Activated T-helper 1 cell treated with anti-CD3 and anti-CD28 coated beads, Interleukin-2, amount 50 U/mL, for 16 hours (primary cell): Measurements from ENCODE around the gene SDF4.
"Not testable (repeated sequence)": the region's sequence is repeated elsewhere in the genome, so short reads cannot be mapped to it uniquely, and the experiment has no call there.

Experiments used
- DNase-seq, 2 donors: peaks; one replicate each; pipeline ENCODE4 v3.0.0-alpha.2; 2020; ENCODE audit warnings: low read depth in 1 of 2, low spot score in 1 of 2

The SDF4 gene

GRCh38 chr1:1179983-1180861, 51.6 kb downstream of the SDF4 start:
- DNase-seq, result no peak

GRCh38 chr1:1179346-1179982, 52.3 kb downstream of the SDF4 start:
- DNase-seq, result no peak

DNA sequence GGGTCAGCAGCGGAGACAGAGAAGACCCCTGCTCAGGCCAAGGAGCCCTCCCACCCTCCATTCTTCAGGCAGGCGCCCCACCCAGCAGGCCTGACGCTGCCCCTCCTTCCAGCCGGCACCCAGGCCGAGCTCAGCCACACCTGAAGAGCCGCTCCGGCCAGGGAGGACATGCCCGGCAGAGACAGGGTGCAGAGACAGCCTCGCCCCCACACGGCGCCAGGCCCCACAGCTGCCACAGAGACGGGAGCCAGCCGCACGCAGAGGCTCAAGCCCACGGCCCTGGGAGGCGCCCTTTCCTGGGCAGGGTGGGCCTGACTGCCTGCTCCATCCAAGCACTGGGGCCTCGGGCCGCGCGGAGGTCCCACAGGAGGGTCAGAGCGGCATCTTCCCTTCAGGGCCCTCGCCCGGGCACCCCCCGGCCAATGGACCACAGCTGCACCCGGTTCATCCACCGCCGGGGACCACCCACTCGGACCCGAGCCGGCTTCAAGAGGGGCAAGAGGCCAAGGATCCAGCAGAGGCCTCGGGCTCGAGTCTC, 52.9 kb downstream of the SDF4 start:
- DNase-seq, result no peak

- no peak for DNase-seq
Measured at GRCh38 chr1:1177452-1178206, 54.2 kb downstream of the SDF4 start.

GRCh38 chr1:1176931-1177330, 54.9 kb downstream of the SDF4 start:
- DNase-seq, result no peak

- not testable (repeated sequence) for DNase-seq
Measured at GRCh38 chr1:1176063-1176761, 55.6 kb downstream of the SDF4 start.

- DNase-seq, result no peak
Measured at GRCh38 chr1:1175221-1176062, 56.4 kb downstream of the SDF4 start.

- DNase-seq, result no peak
Measured at GRCh38 chr1:1173793-1174415, 57.9 kb downstream of the SDF4 start, which contains the start of gene TTLL10. TSS of gene TTLL10 (plus strand) at chr1:1173880. CDS start at chr1:1179216, 5,336 bp downstream.

- no peak for DNase-seq
Measured at GRCh38 chr1:1173061-1173792, 58.6 kb downstream of the SDF4 start.

- DNase-seq, result no peak
Measured at GRCh38 chr1:1171546-1172340, 60.1 kb downstream of the SDF4 start.

DNA sequence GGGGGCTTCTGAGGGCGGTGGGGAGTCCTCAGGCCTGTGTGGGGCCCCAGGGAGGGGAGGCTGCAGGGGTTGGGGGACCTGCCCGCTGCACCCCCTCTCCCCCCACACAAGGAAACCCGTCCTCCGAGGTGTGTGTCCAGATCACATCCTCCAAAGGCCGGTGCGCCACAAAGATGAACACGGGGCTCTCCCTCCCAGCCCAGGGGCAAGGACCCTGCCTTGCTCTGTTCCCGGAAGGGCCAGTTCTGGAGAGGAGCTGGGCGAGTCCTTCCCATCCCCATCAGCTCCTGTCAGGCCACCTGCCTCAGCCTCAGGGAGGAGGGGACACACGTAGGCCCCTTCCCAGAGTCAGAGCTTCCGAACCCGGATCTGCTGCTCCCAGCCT, 60.6 kb downstream of the SDF4 start:
- DNase-seq, result no peak

DNA sequence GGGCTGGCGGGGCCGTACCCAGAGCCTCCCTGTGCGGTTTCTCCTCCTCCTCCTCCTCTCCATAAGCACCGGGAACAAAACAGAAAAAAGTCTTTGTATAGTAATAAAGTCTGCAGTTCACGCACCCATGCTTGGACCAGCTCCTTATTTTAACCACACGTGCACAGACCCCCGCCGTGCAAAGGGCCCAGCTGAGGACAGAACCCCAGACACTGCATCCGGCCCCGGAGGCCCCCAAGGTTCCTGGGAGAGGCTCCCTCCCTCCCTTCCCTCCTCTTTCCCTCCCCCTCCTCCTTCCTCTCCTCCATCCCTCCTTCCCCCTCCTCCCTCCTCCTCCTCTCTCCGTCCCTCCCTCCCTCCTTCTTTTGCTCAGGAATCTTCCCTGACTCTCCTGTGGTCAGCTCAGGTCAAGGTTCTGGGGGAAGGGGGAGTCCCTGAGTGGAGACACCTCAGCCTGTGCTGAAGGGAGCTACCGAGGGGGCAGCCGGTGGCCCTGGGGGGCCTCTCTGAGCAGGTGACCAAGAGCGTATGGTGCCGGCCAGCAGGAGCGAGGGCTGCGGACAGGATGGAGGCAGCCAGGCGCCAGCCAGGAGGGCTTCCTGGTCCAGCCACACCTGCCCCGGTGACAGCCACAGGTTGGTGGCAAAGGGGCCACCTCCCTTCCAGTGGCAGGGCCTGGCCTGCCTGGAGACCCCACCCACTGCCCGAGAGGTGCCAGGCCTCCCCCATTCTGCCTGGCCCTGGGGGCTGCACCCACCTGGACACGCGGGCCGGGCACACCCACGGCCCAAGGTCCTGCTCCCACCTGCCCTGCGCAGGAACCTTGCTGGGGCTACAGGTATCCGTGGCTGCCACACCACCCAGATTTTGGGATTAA, 61.3 kb downstream of the SDF4 start:
- no peak for DNase-seq

- DNase-seq, result no peak
Measured at GRCh38 chr1:1169429-1170214, 62.2 kb downstream of the SDF4 start.

- DNase-seq, result no peak
Measured at GRCh38 chr1:1168451-1169411, 63.1 kb downstream of the SDF4 start.

DNA sequence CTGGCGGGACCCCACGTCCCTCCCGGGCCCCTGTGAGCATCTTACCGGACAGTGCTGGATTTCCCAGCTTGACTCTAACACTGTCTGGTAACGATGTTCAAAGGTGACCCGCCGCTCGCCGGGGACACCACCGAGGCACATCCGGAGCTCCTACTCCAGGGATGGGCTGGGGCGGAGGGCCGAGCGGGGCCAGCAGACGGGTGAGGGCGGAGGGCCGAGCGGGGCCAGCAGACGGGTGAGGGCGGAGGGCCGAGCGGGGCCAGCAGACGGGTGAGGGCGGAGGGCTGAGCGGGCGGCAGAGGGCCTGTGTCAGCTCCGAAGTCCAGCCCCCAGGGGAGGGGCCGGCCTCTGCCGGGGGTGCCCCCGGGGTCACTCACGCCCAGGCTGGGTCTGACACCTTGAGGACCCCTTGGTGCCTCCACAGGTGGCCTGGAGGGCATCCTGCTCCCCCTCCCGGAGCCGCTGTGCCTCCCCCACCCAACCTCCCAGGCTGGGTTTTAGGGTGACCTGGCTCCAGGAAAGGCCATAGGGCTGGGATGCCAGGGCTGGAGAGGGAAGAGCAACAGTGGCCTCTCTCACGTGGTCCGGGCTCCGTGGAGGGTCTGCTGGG, 63.9 kb downstream of the SDF4 start:
- no peak for DNase-seq
